Measurements from ENCODE around the gene PHACTR1.

- TF ChIP-seq CTCF (IDR thresholded peaks at IDR 0.05) (no peak), ATOH8 (CRISPR knock-in tag; IDR thresholded peaks at IDR 0.05; ENCODE audit: low read depth) (no peak), MYC (IDR thresholded peaks at IDR 0.05; ENCODE audit: borderline replicate concordance, low read length) (no peak), FOSL2 (IDR thresholded peaks at IDR 0.05) (no peak), FOSL2 (CRISPR knock-in tag; IDR thresholded peaks at IDR 0.05) (no peak), CBX8 (IDR thresholded peaks at IDR 0.05) (no peak), CHD4 (IDR thresholded peaks at IDR 0.05; ENCODE audit: borderline replicate concordance) (no peak), EP300 (IDR thresholded peaks at IDR 0.05) (no peak), HEYL (CRISPR knock-in tag; IDR thresholded peaks at IDR 0.05) (no peak), RCOR1 (IDR thresholded peaks at IDR 0.05; ENCODE audit: low read depth, low read length) (no peak), HOXA7 (CRISPR knock-in tag; IDR thresholded peaks at IDR 0.05) (no peak), HMGXB4 (CRISPR knock-in tag; IDR thresholded peaks at IDR 0.05; ENCODE audit: borderline replicate concordance) (no peak), CEBPB (IDR thresholded peaks at IDR 0.05) (no peak)
- TF ChIP-seq, protein P1, sequence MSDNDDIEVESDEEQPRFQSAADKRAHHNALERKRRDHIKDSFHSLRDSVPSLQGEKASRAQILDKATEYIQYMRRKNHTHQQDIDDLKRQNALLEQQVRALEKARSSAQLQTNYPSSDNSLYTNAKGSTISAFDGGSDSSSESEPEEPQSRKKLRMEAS (IDR thresholded peaks at IDR 0.05) = no peak
- TF ChIP-seq, protein P2, sequence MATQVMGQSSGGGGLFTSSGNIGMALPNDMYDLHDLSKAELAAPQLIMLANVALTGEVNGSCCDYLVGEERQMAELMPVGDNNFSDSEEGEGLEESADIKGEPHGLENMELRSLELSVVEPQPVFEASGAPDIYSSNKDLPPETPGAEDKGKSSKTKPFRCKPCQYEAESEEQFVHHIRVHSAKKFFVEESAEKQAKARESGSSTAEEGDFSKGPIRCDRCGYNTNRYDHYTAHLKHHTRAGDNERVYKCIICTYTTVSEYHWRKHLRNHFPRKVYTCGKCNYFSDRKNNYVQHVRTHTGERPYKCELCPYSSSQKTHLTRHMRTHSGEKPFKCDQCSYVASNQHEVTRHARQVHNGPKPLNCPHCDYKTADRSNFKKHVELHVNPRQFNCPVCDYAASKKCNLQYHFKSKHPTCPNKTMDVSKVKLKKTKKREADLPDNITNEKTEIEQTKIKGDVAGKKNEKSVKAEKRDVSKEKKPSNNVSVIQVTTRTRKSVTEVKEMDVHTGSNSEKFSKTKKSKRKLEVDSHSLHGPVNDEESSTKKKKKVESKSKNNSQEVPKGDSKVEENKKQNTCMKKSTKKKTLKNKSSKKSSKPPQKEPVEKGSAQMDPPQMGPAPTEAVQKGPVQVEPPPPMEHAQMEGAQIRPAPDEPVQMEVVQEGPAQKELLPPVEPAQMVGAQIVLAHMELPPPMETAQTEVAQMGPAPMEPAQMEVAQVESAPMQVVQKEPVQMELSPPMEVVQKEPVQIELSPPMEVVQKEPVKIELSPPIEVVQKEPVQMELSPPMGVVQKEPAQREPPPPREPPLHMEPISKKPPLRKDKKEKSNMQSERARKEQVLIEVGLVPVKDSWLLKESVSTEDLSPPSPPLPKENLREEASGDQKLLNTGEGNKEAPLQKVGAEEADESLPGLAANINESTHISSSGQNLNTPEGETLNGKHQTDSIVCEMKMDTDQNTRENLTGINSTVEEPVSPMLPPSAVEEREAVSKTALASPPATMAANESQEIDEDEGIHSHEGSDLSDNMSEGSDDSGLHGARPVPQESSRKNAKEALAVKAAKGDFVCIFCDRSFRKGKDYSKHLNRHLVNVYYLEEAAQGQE (IDR thresholded peaks at IDR 0.05) = no peak
Measured at GRCh38 chr6:12865117-12865516, 148.6 kb downstream of the PHACTR1 start.

Measured in A549 (cell line).